Pancreas (tissue), 10 donors: Measurements from ENCODE around the gene ADO. TPM values are rescaled to one million over a fixed set of nuclear protein-coding genes. Genes with fewer than 3 reads are reported as not detected.
A peak's percentile ranks its signal among the peaks of the same experiment; 100 is the strongest.

ENCODE experiments used
- ATAC-seq, 4 donors: fragments of 200-7000 bp; cut with Tn5 transposase; one replicate each; pipeline versions ENCODE4 v1.8.0 to v1.9.1; 2020; ENCODE audit warnings: mild to moderate bottlenecking in 4 of 4, moderate library complexity in 4 of 4
- DNase-seq, 6 donors: peaks; one replicate each; pipeline ENCODE4 v3.0.0-alpha.2; 2020
- FAIRE-seq: peaks from 2 replicates; lab custom pipeline; 2012; peaks lifted over from hg19 to GRCh38; lab: Jason Lieb, UNC
- H3K27ac ChIP-seq, 4 donors: fragments of 200-600 bp; sonication (generic); 1 replicate in 3 of 4; 2 replicates in 1 of 4; pipeline versions ENCODE4 v1.5.0 to v1.8.0; 2020
- H3K27me3 ChIP-seq, 4 donors: fragments of 200-600 bp; one replicate each; pipeline ENCODE4 v1.8.0; 2021
- H3K36me3 ChIP-seq, 3 donors: fragments of 200-600 bp; sonication (generic) in 1 of 3; one replicate each; pipeline versions ENCODE4 v1.5.0 to v1.8.0; 2020 to 2021
- H3K4me1 ChIP-seq, 3 donors: fragments of 200-600 bp; one replicate each; pipeline ENCODE4 v1.8.0; 2021
- H3K4me3 ChIP-seq, 4 donors: fragments of 200-600 bp; sonication (generic) in 2 of 4; one replicate each; pipeline versions ENCODE4 v1.5.0 to v1.8.0; 2020 to 2021
- H3K9me3 ChIP-seq, 4 donors: fragments of 200-600 bp; one replicate each; pipeline ENCODE4 v1.8.0; 2021
- WGBS, 2 donors: extraction: QIAGEN DNeasy Blood & Tissue Kit; methylation state at CpG; one replicate each; pipeline ENCODE4 v1.1.7; 2013; 5-methylcytosine and 5-hydroxymethylcytosine counted together
- intact Hi-C, 3 donors: fragments of 100-400 bp; cut with DNase I; formaldehyde crosslinking; loops; one replicate each; pipeline versions ENCODE4 v1.11.1 to v1.14.2; 2022
- polyA plus RNA-seq, 2 donors: library from polyadenylated mRNA; stranded (reverse); fragments of 200-250 nt; gene quantifications; one replicate each; pipeline ENCODE4 v1.2.3, GENCODE V29; 2013
- total RNA-seq, 6 donors: library from RNA; stranded (reverse); fragmentation: NEBNext Ultra II Directional in 4 of 6; extraction: Animal tissue kit (Norgen Biotek cat#: 25700) in 4 of 6; gene quantifications; one replicate each; pipeline versions ENCODE4 v1.2.1 to v1.2.4, GENCODE V29; 2021 to 2023
- TF ChIP-seq, protein P1 (sequence below), 4 donors: fragments of 200-600 bp; sonication (generic) in 3 of 4; IDR thresholded peaks; one replicate each; pipeline versions ENCODE4 v1.5.0 to v1.8.0; 2021; ENCODE audit warnings: antibody characterized with exemption in 4 of 4
- donor health status: healthy with polysubstance abuse.
- donor health status: DM: no; HTN: no; CAD: no; lungs with moderate emphysema.
- donor health status: DM: no; HTN: no; CAD: no.
- donor health status: control.
- donor health status: control.
- donor health status: Bipolar disorder and iron deficiency.
- donor health status: DM: yes; HTN: yes; CAD: no.
- donor health status: DM: no; HTN: no; CAD: no.
- donor health status: DM: no; HTN: no; CAD: no.
- donor health status: DM: yes; HTN: yes; CAD: no.

ADO gene
- total and polyA plus RNA-seq, 8 donors: 2.4 to 9.6 (median 5.3) TPM

DNA sequence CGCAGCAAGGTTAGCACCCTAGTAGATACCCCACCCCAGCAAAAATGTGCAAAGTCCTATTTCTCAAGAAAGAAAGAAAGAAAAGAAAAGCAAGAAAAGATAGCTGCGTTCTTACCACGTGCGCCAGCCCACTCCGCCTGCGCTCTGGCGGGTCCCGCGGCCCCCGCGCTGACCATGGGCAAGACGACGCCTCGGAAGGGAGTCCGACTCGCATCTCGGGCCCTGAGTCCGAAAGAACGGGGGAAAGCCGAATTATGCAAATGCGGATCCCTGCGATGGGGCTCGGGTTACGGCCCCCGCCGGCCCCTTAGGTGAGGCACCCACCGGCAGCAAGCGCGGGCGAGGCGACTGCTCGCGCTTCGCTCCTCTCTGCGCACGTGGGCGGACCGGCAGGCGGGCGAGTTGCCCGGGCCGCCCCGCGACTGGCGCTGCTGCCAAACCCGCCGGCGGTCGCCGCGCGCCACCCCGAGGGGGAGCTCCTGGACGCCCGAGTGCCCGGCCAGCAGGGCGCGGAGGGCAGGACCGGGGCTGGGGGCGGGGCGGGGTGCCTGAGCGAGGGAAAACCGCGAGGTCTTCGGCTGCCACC lies 14.0 kb downstream of the ADO start:
- FAIRE-seq: no peak
- DNase-seq: peak in 5 of 6 donors; percentile 27 to 77 (median 46)
- peak overlapping the region in 2 of 4 donors; percentile 87 to 93 for H3K4me3 ChIP-seq
- peaks cover 14 to 21% (median 18%) of the 10 kb centered on the region in 3 donors for H3K4me1 ChIP-seq
- H3K36me3 ChIP-seq: no peaks in the 10 kb centered on the region
- intact Hi-C loops: loop anchor here in 1 of 3 donors (10.0 kb wide), 1 partner anchor 224 kb away; no protein-coding TSS in a partner anchor
- H3K27ac ChIP-seq: no peak overlapping the region
- TF ChIP-seq, protein P1, sequence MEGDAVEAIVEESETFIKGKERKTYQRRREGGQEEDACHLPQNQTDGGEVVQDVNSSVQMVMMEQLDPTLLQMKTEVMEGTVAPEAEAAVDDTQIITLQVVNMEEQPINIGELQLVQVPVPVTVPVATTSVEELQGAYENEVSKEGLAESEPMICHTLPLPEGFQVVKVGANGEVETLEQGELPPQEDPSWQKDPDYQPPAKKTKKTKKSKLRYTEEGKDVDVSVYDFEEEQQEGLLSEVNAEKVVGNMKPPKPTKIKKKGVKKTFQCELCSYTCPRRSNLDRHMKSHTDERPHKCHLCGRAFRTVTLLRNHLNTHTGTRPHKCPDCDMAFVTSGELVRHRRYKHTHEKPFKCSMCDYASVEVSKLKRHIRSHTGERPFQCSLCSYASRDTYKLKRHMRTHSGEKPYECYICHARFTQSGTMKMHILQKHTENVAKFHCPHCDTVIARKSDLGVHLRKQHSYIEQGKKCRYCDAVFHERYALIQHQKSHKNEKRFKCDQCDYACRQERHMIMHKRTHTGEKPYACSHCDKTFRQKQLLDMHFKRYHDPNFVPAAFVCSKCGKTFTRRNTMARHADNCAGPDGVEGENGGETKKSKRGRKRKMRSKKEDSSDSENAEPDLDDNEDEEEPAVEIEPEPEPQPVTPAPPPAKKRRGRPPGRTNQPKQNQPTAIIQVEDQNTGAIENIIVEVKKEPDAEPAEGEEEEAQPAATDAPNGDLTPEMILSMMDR (IDR thresholded peaks at IDR 0.05): no peak
- ATAC-seq: no peak
- H3K27me3 ChIP-seq: peaks cover 0 to 24% (median 6%) of the 10 kb centered on the region in 4 donors
- 2 to 4% methylated on average over 62 to 65 of the region's 65 CpGs for WGBS, 2 donors
- no peaks in the 10 kb centered on the region for H3K9me3 ChIP-seq

DNA sequence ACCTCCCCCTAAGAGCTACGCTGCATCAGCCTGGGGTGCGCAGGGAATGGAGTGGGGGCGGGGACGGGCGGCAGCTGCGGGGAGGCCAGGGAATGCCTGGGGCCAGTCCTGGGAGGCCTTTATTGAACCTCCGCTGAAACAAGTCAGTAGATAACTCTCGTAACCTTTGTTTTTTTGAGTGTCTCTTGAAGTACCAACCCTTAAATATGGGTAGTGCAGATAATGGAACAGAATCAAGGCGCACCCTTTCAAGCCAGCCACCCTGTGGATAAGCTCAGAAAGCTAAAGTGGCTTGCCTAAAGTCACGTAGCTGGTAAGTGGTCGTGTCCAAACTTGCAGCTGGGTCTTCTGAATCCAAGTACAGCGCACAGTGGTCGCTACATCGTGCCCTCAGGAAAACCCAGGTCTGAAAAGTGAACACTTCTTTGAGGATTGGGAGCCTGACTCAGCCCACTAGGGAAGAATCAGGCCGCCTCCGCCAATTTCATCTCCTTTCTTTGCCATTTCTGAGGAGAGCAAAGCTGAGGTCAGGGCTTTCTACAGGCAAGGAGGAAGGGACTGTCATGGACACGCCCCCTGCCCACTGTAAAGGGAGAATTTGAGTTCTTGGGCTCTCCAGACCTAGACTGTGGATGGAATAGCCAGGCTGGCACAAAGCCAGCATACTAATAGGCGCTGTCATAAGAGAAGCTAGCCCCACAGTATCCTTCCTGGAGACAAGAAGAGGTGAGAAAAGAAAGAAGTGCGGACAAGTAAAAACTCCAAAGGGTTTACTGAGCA lies 14.8 kb downstream of the ADO start:
- TF ChIP-seq, protein P1 (IDR thresholded peaks at IDR 0.05): no peak
- H3K27ac ChIP-seq: no peak overlapping the region
- H3K36me3 ChIP-seq: no peaks in the 10 kb centered on the region
- FAIRE-seq (no peak), ATAC-seq (no peak), DNase-seq (peak in 1 of 6 donors; percentile 22)
- H3K9me3 ChIP-seq: no peaks in the 10 kb centered on the region
- H3K27me3 ChIP-seq: peaks cover 0 to 18% (median 6%) of the 10 kb centered on the region in 4 donors
- H3K4me3 ChIP-seq: no peak overlapping the region
- 42 to 50% methylated on average over 19 of the region's 19 CpGs for WGBS, 2 donors
- intact Hi-C loops: loop anchor here in 1 of 3 donors (10.0 kb wide), 1 partner anchor 225 kb away; no protein-coding TSS in a partner anchor
- H3K4me1 ChIP-seq: peaks cover 14 to 21% (median 18%) of the 10 kb centered on the region in 3 donors

DNA sequence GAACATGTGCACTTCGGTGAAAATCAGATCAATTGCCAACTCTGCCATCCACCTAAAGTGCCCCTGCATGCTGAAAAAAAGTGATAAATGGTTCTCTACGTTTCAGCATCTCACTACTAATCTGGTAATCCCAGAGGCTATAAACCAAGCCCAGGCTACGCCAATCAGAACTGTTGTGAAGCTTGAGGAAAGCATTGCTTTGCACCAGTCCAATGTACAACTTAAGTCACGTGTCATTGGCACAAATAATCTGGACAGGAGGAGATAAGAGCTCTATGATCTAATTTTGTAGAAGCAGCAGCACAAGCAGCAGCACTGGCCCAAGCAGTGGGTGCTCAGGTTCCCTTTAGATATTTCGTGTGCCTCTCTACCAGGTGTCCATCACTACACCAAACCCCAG lies 16.1 kb downstream of the ADO start:
- TF ChIP-seq, protein P1 (IDR thresholded peaks at IDR 0.05): no peak
- Histone ChIP-seq H3K27me3 (peaks cover 0 to 7% (median 4%) of the 10 kb centered on the region in 4 donors), H3K36me3 (no peaks in the 10 kb centered on the region), H3K27ac (no peak overlapping the region), H3K9me3 (no peaks in the 10 kb centered on the region), H3K4me3 (no peak overlapping the region), H3K4me1 (peaks cover 11% of the 10 kb centered on the region in 3 donors)
- no peak for ATAC-seq
- WGBS, 2 donors: 48 to 56% methylated on average over 5 of the region's 5 CpGs
- no peak for FAIRE-seq
- intact Hi-C loops: no loop called here
- DNase-seq: no peak

DNA sequence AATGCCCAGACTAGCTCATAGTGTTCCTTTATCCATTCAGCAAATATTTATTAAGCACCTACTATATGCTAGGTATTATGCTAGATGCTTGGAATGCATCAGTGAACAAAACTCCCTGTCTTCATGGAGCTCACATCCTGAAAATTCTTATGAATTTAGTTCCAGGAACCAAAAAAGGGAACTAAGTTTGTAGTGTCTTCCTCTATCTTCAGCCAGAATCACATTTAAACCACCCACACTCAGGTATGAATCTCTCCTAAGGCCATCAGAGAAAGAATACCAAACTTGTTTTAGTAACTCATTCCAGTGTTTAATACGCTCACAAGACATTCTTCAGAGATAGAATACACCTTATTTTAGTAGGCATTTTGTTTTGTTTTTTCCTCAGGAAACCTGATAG lies 21.8 kb downstream of the ADO start:
- no peaks in the 10 kb centered on the region for H3K9me3 ChIP-seq
- 70 to 75% methylated on average over 1 of the region's 1 CpG for WGBS, 2 donors
- H3K27ac ChIP-seq: no peak overlapping the region
- H3K36me3 ChIP-seq: no peaks in the 10 kb centered on the region
- H3K4me3 ChIP-seq: no peak overlapping the region
- ATAC-seq (no peak), FAIRE-seq (no peak), DNase-seq (no peak)
- TF ChIP-seq, protein P1 (IDR thresholded peaks at IDR 0.05): no peak
- H3K4me1 ChIP-seq: no peaks in the 10 kb centered on the region
- intact Hi-C loops: no loop called here
- no peaks in the 10 kb centered on the region for H3K27me3 ChIP-seq
